ENCODE results near the gene PDE4D.

DNA sequence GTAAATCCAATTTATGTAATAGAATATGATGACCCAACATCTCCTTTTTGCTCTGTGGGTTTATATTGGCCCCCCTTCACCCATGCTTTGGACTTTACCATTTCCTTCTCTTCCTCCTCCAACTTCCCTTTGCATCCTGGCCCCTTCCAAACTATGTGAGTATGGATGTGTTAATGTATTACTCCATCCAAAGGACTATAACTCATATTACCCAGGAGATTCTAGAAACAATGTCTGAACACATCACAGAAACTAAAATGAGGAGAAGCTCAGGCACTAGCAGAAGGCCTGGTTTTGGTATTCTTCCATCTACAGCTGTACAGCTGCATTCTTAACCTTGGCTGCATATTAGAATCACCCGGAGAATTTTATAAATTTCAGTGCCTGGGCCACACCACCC is 110.7 kb downstream of the PDE4D start:
- TF ChIP-seq, protein P1, sequence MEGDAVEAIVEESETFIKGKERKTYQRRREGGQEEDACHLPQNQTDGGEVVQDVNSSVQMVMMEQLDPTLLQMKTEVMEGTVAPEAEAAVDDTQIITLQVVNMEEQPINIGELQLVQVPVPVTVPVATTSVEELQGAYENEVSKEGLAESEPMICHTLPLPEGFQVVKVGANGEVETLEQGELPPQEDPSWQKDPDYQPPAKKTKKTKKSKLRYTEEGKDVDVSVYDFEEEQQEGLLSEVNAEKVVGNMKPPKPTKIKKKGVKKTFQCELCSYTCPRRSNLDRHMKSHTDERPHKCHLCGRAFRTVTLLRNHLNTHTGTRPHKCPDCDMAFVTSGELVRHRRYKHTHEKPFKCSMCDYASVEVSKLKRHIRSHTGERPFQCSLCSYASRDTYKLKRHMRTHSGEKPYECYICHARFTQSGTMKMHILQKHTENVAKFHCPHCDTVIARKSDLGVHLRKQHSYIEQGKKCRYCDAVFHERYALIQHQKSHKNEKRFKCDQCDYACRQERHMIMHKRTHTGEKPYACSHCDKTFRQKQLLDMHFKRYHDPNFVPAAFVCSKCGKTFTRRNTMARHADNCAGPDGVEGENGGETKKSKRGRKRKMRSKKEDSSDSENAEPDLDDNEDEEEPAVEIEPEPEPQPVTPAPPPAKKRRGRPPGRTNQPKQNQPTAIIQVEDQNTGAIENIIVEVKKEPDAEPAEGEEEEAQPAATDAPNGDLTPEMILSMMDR (IDR thresholded peaks at IDR 0.05): no peak
- no peak for TF ChIP-seq POLR2A (IDR thresholded peaks at IDR 0.05)
